Activated CD8-positive, alpha-beta memory T cell treated with anti-CD3 and anti-CD28 coated beads for 24 hours (primary cell): ENCODE results near the gene SUGCT.
A peak's percentile ranks its signal among the peaks of the same experiment; 100 is the strongest.
"Not testable (repeated sequence)": the region's sequence is repeated elsewhere in the genome, so short reads cannot be mapped to it uniquely, and the experiment has no call there.

Source experiments
- DNase-seq: peaks from one replicate; pipeline ENCODE4 v3.0.0-alpha.2; 2020

Gene SUGCT

DNA sequence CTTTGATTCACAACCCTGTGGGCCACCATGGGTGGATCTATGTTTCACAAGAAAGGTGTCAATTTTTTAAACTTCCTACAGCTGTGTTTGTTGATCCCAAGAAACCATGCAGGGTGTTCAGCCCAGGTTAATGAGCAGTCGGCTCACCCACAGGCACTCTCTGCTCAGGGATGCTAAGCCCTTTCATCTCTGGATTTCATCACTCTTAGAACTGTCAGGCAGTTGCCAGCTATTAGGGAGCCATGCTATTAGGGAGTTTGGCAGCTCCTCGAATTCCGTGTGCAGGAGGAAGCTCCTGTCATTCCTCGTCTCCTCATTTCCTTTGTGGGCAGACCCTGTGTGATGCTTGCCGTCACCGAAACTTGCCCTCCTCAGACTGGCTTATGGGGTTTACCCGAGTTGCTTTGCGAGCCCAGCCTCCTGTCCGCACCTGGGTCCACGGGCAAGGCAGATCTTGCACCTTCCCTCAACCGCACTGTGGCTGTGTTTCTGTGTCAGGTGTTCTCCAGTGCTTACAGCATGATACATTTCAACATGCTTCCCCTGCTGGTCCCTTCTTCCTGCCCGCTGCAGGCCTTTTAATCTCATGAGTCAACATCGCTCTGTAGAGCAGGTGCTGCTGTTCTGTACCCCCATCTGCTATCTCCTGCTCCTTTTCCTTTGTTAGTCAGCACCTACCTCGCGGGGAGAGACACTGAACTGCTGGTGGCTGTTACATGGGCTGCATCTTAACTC, 509.8 kb downstream of the SUGCT start:
- no peak for DNase-seq

DNA sequence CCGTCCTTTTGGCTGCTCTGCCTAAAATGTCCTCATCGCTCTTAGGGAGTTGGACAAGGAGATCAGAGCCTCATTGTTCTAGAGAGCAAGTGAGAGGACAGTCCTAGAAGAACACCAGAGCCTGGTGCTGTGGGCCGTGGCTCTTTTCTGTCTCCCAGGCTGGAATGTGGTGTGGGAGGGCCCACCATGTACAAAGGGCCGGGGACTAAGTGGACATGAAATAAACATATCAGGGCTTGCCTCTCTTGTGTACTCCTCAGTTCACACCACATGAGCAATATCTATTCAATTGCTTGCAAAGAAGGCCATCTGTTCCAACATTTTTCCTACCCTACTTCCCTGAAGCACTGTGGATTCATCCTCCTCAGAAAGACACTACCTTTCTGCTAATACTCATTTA, 510.4 kb downstream of the SUGCT start:
- no peak for DNase-seq

DNA sequence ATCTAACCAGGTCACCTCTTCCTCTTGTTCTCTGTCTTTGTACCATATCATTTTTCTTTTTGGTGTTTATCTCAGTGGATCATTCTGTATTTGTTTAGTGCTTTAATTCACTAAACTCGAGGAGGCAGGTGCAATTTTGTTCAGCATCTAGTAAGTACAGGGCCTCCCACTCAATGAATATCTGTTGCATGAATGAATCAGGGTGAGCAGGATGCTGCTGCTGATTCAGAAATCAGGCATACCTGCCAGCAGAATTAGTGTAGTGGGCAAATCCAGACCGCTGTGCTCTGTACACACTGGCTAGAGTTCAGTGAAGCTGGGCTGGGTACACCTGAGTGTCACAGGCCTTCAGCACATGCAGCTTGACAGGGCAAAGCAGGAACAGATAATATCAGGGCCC, 511.9 kb downstream of the SUGCT start:
- no peak for DNase-seq

DNA sequence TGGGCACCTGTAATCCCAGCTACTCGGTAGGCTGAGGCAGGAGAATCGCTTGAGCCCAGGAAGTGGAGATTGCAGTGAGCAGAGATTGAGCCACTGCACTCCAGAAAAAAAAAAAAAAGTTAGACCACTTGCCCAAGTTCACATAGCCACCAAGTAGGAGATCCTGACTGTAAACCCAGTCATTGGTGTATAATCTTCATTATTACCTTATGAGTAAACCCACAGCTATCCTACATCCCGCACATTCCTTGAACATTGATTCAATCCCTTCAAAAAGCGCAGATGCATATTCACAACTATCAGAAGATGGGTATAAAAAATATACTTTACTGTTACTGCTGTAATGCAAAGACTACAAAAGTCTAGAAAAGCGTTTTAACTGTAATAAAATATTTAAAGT, 512.9 kb downstream of the SUGCT start:
- DNase-seq, result no peak

DNA sequence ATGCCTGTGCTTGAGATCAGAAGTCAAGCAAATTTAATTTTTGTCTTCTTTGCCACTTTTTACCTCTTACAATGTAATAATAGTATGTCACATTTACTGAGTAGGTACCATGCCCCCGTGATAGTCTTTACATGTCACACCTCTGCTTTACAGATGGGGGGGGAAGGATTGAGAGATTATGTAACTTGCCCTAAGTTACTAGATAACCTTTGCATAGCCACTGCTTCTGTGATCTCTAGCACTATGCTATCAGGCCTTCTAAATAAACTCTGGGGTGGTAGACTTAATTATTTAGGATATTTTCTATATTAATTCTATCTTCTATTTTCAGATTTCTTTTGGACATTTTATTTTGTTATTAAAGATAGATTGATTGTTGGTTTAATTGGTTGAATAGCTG, 514.4 kb downstream of the SUGCT start:
- no peak for DNase-seq

DNA sequence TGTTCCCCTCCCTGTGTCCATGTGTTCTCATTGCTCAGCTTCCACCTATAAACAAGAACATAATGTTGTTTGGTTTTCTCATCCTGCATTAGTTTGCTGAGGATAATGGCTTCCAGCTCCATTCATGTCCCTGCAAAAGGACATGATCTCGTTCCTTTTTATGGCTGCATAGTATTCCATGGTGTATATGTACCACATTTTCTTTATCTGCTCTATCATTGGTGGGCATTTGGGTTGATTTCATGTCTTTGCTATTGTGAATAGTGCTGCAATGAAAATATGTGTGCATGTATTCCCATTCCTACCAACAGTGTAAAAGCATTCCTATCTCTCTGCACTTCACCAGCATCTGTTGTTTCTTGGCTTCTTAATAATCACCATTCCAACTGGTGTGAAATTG, 516.1 kb downstream of the SUGCT start:
- DNase-seq, result not testable (repeated sequence)

DNA sequence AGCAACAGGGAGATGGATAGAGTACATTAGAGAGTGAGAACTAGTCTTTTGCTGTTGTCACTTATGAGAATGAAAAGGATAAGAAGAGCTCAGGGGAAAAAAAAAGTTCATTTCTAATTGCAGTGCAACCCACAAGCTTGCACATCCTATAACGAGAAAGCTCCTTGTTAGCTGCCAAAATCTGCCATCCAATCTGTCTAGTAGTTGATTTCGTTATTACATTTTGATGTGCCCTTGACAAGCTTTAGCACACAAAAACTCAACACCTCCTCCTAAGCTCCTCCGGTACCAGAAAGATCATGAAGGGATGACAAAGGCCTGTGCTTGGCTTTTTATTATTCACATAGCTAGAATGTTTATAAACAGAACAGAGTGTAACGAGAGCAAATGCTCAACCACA, 519.4 kb downstream of the SUGCT start:
- DNase-seq, result no peak

DNA sequence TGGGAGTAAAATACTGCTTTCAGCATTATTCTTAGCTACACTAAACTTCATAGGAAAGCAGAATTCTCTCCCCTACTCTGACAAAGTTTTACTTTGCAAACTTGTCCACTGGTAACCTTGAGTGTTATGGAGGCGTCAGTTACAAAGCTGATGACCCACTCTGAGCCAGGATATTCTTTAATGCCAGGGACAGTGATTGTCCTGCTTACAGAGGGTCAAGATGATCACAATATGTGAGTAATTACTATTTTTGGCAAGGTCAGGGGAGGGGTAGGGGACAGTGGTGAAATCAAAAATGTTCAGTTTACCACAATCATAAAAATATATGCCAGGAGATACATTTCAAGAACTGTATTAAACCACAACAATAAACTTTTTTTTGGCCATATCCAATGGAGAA, 520.6 kb downstream of the SUGCT start:
- no peak for DNase-seq

DNA sequence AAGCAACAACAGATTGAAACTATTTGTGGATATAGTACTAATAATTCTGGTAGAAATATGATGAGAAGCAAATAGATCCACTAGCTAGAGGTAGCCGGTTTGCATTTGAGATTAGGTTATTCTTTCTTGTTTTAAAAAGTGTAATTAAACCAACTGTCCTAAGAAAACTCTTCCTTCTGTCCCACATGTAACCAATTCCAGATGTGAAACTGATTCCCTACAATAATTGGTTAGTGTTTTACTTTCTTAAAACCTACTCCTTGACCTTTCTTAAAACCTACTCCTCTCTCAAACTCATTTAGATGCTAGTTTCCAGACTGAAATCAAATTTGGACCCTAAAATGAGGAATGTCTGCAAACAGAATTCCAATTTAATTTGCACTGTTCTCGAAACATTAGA, 521.5 kb downstream of the SUGCT start:
- DNase-seq, result no peak

DNA sequence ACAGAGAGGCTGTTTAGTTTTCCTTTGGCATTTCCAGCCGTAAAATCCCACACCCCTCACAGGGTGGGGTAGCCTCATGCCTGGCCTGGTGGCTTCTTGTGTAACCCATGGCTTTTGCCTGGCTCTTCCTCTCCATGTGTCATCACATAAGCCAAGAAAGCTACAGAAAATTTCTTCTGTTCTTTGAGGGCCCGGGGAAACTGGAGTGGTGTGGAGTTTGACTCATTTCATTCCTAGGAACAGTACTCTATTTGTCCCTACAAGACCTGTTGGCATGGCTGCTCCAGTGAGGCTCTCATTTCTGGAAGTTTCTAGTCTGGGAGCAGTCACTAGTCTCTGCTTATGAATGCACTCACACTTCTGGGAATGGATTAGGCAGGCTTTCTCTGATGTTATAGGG, 523.9 kb downstream of the SUGCT start:
- DNase-seq, result no peak

DNA sequence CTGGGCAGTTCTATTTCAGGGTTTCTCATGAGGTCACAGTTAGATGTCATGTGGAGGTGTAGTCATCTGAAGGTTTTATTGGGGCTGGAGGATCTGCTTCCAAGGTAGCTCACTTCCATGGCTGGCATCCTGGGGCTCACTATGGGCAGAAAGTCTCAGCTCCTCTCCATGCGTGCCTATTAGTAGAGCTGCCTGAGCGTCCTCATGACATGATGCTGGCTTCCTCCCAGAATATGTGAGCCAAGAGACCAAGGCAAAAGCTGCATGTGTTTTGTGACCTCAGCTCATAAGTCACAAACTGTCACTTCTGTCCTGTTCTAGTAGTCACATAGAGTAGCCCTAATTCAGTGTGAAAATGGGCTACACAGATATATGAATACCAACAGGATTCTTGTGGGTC, 524.4 kb downstream of the SUGCT start:
- DNase-seq, result no peak

DNA sequence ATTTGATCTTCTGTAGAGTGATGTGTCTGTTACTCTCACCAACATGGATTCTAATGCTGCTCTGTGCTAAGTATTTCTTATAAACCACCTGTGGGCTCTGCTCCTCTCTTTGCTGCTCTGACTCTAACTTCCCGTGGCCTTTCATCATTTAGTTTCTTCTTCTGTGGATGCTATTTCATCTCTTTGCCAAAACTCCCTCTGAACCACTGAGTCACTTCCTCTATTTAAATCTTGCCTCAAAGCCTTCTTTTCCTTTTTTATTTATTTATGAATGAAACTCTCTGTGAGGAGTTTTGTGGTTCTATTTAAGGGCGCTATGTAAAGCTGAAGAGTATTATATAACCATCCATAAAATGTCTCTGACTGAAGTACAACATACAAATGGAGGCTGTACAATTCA, 538.5 kb downstream of the SUGCT start:
- DNase-seq, result no peak

DNA sequence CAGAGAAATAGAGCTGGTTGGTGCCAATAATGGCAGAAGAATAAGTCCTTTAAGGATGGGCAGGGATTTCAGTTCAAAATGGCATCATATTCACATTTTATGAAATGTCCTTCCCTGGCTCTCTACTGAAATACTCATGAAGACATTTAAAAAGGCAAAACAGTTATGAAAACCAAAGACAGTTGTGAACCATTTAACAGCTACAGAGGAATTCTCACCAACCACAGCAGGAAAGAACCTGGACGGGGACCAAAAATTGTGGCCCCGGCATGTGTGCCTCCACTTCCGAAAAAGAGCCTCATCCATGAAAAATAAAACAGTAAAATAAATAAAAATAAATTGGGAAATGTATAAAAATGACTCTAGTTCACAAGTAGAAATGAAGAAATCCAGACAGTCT, 539.5 kb downstream of the SUGCT start:
- no peak for DNase-seq

DNA sequence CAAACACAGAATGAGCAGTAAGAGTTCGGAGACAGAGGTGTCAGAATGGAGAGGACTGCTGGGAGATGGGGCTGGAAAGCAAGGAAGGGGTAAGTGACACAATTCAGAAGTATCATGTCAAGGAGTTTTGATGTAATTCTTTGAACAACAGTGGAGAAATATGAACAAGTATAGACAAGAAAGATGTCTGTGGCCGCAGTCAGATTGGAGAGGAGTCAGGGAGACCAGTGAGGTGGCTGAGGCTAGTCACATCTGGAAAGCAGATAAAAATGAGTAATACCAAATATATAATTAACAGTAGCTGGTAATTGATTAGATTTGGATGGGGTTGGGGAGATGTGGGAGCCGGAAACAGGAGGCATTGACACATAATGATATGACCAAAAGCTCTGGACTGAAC, 540.9 kb downstream of the SUGCT start:
- DNase-seq, result no peak

DNA sequence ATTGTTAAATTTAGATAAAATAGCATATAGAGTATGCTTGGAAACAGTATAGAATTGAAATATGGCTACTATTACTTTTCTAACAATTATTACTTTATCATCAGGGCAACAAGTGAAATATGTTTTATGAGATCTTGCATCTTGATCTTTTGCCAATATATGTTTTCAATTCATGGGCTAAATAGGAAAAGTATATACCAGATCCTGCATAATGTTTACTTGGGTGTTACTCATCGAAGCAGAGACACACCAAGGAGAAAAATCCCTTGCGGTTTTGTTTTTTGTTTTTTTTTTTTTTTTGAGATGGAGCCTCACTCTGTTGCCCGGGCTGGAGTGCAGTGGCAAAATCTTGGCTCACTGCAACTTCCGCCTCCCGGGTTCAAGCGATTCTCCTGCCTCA, 541.4 kb downstream of the SUGCT start:
- no peak for DNase-seq

DNA sequence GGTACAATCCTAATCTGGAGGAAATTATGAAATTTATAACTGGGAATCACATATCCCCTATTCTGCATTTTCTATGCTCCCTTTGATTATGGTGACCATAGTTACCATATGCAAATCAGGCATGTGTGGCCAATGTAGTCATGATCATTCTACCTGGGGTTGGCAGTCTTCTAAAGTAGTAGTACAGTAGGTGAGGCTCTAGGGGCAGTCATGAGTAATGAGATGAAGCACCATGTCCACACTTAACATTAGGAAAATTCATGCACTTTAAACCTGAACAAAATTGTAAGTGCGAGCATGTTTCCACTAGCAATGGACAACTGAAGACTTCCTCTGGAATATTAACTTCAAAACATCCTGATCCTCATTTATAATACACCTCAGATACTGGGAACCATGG, 545.9 kb downstream of the SUGCT start:
- DNase-seq, result no peak

DNA sequence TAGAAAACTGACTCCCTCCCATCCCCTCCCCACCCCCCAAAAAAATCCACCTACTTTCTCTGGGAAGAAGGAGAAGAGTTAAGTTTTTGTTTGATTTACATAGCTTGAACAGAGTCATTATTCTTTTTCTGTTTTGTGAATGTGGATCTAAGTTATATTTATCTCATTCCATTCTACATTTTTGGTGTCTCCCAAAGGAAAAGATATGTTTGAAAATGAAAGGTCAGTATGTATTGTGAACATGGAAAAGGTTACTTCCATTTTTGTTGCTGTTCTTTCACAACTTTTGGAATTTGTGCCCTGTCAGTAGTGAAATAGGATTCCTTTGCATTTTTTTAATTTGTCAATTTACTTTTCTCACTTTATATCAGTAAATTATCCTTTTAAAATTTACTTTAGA, 547.9 kb downstream of the SUGCT start:
- no peak for DNase-seq

DNA sequence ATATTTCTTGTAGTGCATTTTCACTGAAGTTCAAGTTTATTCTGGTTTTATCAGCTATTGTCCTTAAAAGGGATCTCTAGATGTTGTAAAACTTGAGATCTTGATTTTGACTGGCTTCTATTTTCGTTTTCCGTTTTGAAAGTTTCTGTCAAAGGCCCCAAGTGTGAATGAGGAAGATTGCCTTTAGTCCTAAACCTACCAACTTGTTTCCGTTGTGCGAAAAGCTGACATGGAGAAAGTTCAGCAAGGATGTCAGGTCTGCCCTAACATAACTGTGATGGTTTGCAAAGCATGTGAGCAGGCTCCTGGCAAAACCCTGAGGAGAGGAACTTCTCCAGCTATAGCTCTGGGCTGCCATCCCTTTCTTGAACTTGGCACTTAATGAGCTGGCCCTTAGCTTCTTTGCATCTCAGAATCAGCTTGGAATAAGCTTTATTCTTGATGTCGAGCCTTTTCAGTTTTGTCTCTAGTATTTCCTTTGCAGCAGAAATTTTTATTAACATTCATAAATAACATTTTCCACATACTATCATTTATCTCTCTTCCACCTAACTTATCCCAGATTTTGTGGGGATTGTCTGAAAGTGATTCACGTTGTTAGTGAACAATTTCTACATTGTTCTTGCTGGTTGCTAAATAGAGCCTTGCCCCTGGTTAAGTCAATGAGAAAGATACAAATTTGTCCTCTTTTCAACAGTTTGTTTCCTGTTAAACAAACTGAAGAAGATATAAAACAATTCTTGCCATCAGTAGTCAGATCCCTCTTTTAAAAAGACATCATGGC, 559.4 kb downstream of the SUGCT start:
- DNase-seq, result no peak

DNA sequence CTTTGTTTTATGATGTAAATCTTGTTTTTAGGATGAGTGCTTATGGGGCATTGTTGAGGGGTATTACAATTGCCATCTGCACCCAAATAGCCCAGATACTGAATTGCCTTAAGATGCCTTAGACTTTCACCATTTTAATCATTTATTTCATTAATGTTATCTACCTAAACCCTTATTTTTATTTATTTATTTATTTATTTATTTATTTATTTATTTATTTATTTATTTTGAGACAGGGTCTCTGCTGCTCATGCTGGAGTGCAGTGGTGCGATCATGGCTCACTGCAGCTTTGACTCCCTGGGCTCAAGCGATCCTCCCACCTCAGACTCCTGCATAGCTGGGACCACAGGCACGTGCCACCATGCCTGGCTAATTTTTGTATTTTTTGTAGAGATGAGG, 560.2 kb downstream of the SUGCT start:
- DNase-seq, result no peak

DNA sequence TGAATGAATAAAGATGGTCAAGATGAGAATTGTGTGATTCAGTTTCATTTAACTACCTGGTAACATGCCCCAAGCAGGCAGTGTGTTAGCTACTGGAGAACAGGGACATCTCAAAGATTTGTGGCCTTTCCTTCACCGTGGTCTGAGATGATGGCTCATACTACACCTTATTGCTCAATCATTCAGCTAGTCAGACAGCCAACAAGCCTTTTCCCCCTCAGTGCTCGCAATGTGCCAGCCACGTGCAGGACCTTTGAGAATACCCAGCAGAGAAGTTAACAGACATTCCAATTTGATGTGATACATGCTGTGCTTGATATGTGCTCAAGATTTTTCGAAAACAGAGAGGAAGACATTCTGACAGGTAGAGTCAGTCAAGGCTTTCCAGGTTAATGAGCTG, 562.8 kb downstream of the SUGCT start:
- DNase-seq, result no peak

DNA sequence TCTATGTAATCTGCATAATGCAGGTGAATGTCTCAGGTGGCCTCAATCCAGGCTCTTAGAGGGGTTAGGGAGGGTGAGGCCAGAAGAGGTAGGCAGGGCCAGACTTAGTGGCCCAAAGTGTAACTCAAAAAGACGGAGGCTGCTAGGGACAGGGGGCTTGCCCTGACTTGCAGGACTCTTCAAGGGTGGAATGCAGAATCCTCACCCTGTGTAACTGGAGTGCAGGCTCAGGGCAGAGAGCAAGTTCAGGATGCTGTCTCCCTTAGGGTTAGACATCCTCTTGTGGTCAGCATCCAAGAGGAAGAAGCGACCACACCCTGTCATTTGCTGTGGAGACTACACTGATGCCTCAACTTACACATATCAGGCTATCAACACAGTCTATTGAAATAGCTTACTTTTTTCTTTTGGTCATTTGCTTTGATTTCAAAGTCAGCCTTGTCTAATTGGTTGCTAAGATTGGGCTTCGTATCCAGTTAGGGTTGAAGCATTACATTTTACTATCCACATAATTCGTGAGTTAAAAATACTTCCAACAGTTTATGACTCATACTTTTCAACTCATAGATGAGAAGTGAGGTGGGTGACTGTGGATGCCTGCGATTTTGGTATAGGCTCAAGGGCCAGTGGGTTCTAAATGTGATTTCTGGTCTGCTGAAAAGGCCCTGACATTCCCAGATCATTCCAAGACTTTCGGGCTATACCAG, 563.6 kb downstream of the SUGCT start:
- DNase-seq, result no peak

DNA sequence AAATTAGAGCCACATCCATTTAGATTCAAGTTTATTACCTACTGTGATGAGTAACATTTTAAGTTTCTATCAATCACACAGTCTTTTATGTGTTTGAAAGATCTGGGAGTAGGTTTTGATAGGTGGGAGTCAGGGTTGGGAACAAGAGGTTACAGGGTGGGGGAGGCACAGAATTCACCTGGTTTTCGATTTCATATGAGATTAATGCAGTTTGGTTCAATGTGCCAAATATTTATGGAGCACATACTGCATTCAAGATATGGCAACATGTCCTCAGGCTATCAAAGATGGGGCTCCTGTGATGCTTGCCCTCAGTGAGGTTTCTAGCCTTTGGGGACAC, 564.1 kb downstream of the SUGCT start:
- no peak for DNase-seq

DNA sequence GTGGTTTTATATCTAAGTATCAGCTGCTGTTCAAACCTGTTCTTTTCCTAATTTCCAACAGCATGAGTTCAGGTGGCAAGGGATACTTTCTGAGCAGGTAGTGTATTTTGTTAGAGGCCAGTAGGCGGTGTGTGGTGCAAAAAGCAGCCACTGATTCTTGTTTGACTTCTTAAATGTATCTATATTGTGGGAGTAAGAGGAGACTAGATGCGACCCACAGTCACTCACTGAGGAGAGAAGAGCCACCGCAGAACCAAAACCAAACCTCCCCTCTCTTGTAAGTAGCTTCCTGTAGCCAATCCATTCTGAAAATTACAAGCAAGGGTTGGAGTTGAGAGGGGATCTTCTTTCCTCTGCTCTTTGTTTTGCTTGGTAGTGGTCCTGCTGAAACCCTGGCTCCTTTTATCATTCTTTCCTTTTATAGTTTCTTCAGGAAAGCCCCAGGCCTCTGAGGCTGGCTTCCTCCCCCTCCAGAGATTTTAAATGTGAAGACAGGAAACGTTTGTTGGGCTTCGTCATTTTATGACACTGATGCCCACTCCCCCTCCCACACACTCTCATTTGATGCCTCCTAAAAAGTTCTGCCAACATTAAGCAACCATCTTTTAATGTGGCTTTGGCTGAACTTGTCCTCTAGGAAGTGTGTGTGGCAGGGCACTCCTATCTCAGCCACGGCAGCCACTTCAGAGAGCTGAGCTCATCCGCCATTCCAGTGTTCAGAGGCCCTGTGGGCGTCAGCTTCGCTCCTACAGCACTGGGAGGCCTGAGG, 566.0 kb downstream of the SUGCT start:
- peak; percentile 57 for DNase-seq
